ENCODE data around the gene INSC. TPM values are rescaled to one million over a fixed set of nuclear protein-coding genes. Genes with fewer than 3 reads are reported as not detected.

Gene INSC
- total and polyA plus RNA-seq, 2 of the 8 experiments (the other 6 are each of a cell fraction or from before 2014, with no cell fraction given), result 0.58 to 0.59 TPM

GRCh38 chr11:15108592-15109130 lies 6.1 kb upstream of the INSC start:
- H3K4me2 ChIP-seq (ENCODE audit: insufficient read depth in 1 of 2, low read depth in 2 of 2, low read length in 2 of 2), result no peak overlapping the region
- H3K56ac ChIP-seq (replicated peaks; ENCODE audit: insufficient read length, low read depth, low read length), result no peak overlapping the region
- H2AK5ac ChIP-seq (ENCODE audit: low read depth, low read length), result no peak overlapping the region
- H3K14ac ChIP-seq (ENCODE audit: insufficient read length), result no peak overlapping the region
- H3K9me3 ChIP-seq (ENCODE audit: insufficient read depth in 2 of 2, low read depth in 1 of 2, low read length in 1 of 2), result no peaks in the 10 kb centered on the region
- no peak overlapping the region for H2AFZ ChIP-seq (ENCODE audit: low read length)
- H3K9ac ChIP-seq (replicated peaks in 1 of 4; ENCODE audit: extremely low read depth in 1 of 4, low read depth in 3 of 4, low read length in 3 of 4), result no peak overlapping the region
- no peak overlapping the region for H4K91ac ChIP-seq (replicated peaks; ENCODE audit: insufficient read length, low read length)
- no peaks in the 10 kb centered on the region for H4K20me1 ChIP-seq (replicated peaks in 1 of 2; ENCODE audit: control insufficient read depth in 1 of 2, insufficient read depth in 2 of 2, low read length in 2 of 2)
- POLR2A ChIA-PET (ENCODE audit: partially characterized antibody), result no interaction called here
- CTCF ChIA-PET (ENCODE audit: partially characterized antibody), result interaction anchor here (0.7 to 13.8 kb wide), 5 partner anchors 33 to 97 kb away, joined by 3 to 177 read pairs (median 4); no protein-coding TSS in a partner anchor
- H2BK5ac ChIP-seq (ENCODE audit: low read depth, low read length), result no peak overlapping the region
- H3K36me3 ChIP-seq (ENCODE audit: control insufficient read depth in 2 of 4, insufficient read depth in 4 of 4, low read length in 3 of 4), result no peaks in the 10 kb centered on the region
- no peaks in the 10 kb centered on the region for H3K23me2 ChIP-seq (ENCODE audit: low read depth, low read length)
- H2BK120ac ChIP-seq (replicated peaks; ENCODE audit: low read depth, low read length), result no peak overlapping the region
- no peaks in the 10 kb centered on the region for H3K79me2 ChIP-seq (ENCODE audit: control insufficient read depth in 1 of 2, insufficient read depth in 2 of 2, low read length in 2 of 2)
- 68% methylated on average over 2 of the region's 2 CpGs; no CpG with 5 or more reads in 1 of the 2 experiments for WGBS, 2 experiments (ENCODE audit: extremely low coverage in 1 of 2, insufficient coverage in 1 of 2, insufficient read length in 1 of 2, insufficient replicate concordance in 2 of 2, low coverage in 1 of 2, low lambda C conversion rate in 2 of 2, missing lambda C conversion rate in 1 of 2)
- H2BK20ac ChIP-seq (ENCODE audit: low read length), result no peak overlapping the region
- H3K79me1 ChIP-seq (ENCODE audit: low read depth, low read length), result no peaks in the 10 kb centered on the region
- no peaks in the 10 kb centered on the region for H3K4me1 ChIP-seq (replicated peaks in 1 of 4; ENCODE audit: control insufficient read depth in 3 of 4, insufficient read depth in 4 of 4, low read length in 3 of 4)
- no peak overlapping the region for H3K18ac ChIP-seq (ENCODE audit: extremely low read depth, low read length)
- no peak overlapping the region for H4K5ac ChIP-seq (ENCODE audit: insufficient read length, low read depth, low read length)
- no peak overlapping the region for H3K4me3 ChIP-seq (ENCODE audit: extremely low read depth in 1 of 4, insufficient read depth in 2 of 4, low read depth in 3 of 4, low read length in 4 of 4)
- H3K23ac ChIP-seq (ENCODE audit: insufficient read length), result no peak overlapping the region
- no peak for DNase-seq (ENCODE audit: low read depth in 1 of 2, low spot score in 2 of 2)
- H3K4ac ChIP-seq (replicated peaks; ENCODE audit: insufficient read length, low read depth, low read length), result no peak overlapping the region
- TF ChIP-seq RFX5 (IDR thresholded peaks at IDR 0.05; ENCODE audit: borderline replicate concordance, low read depth, low read length), result no peak
- no peak for TF ChIP-seq SIN3A (conservative IDR thresholded peaks at IDR 0.05 in 1 of 2, IDR thresholded peaks at IDR 0.05 in 1 of 2; ENCODE audit: low read depth in 1 of 2, low read length in 2 of 2)
- TF ChIP-seq BACH1 (IDR thresholded peaks at IDR 0.05; ENCODE audit: low read length), result no peak
- no peak for TF ChIP-seq BCL11A (IDR thresholded peaks at IDR 0.05; ENCODE audit: low read depth in 2 of 2, low read length in 2 of 2)
- no peak for TF ChIP-seq CTBP2 (IDR thresholded peaks at IDR 0.05; ENCODE audit: borderline replicate concordance, insufficient read depth, insufficient read length, low read length)
- TF ChIP-seq YY1 (IDR thresholded peaks at IDR 0.05; ENCODE audit: low read depth, low read length), result no peak
- TF ChIP-seq SP2 (IDR thresholded peaks at IDR 0.05; ENCODE audit: low read length), result no peak
- no peak for TF ChIP-seq KDM1A (IDR thresholded peaks at IDR 0.05; ENCODE audit: borderline replicate concordance, low read length)
- H3K27me3 ChIP-seq (replicated peaks in 1 of 4; ENCODE audit: control insufficient read depth in 3 of 4, extremely low read depth in 1 of 4, insufficient read depth in 3 of 4, low read length in 3 of 4), result peaks cover 1 to 4% (median 4%) of the 10 kb centered on the region in 4 experiments; a peak in 4 of 7 replicates
- H2BK15ac ChIP-seq (ENCODE audit: low read length), result no peak overlapping the region
- no peak overlapping the region for H3K27ac ChIP-seq (ENCODE audit: low read depth, low read length)
- FAIRE-seq, result no peak
- no peak overlapping the region for H4K8ac ChIP-seq (ENCODE audit: extremely low read depth, insufficient read depth, low read length)
- H2BK12ac ChIP-seq (ENCODE audit: low read depth, low read length), result no peak overlapping the region
